HG03354 (cell line): ENCODE measurements around the gene PPIL4.

Experiments used
- ATAC-seq: cut with Tn5 transposase; IDR thresholded peaks from one replicate; pipeline ENCODE4 v1.9.1; 2021; ENCODE audit warnings: mild to moderate bottlenecking; ENCODE audit not compliant: unreplicated experiment, poor library complexity, severe bottlenecking

The PPIL4 gene

DNA sequence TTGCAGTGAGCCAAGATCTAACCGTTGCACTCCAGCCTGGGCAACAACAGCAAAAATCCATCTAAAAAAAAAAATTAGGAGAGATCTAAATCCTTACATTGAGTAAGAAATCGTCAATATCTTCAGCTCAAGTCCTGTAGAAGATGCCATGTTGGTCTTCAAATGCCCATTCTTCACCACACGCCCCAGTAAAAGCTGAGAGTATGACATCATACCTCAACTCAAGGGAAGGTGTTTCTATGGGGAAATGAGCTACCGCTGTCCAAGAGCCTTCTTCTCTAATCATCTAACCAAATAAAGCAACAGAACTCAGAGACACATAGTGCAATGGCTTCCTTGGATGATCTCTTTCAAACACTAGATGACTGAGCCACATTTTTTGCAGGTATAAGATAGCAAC, 58.5 kb downstream of the PPIL4 start:
- no peak for ATAC-seq

DNA sequence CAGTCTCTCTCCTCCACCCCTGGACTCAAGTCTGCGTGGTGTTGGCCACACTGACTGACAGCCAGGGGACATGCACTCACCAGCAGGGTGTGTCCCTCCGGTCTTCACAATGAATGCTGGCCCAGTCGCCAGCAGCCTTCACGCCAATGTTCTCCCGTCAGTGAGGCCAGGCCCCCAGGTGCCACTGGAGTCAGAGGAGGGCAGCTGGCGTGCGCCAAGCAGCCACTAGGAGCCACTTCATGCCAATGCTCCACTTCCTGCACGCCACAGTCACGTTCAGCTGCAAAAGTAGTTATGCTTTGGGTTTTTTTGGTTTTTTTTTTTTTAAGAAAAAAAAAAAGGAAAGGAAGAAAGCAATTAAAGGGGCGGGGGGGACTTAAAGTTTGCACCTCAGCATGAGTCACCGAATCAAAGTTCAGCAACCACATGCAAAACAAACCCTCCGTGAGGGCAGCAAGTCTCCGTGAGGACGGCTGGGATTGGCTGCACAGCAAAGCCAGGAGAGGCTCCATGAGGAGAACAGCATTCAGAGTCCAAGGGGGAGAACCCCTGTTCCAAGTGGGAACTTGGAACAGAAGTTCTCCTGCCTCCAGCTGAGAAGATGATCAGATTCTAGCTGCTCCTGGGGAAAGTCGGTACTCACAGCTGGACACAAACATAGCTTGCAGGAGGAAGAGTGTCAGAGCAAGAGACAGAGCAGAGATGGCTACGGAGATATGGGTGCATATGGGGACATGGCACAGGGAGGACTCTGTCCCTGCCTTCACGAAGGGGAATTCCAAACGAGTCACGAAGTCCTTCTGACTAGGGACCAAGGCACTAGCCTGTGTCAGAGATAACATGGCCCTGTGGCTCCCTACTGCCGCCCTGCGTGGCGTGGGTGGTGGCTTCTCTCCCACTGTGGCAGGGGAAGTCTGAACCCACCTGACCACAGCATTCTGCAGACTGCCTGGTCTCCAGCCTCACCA, 60.8 kb downstream of the PPIL4 start, which contains the start of gene ZC3H12D:
TSS of gene ZC3H12D (minus strand) at position 282 of the 968 bp plus-strand sequence. CDS start 10,471 bp downstream, outside the sequence.
- peak; percentile 60 for ATAC-seq

DNA sequence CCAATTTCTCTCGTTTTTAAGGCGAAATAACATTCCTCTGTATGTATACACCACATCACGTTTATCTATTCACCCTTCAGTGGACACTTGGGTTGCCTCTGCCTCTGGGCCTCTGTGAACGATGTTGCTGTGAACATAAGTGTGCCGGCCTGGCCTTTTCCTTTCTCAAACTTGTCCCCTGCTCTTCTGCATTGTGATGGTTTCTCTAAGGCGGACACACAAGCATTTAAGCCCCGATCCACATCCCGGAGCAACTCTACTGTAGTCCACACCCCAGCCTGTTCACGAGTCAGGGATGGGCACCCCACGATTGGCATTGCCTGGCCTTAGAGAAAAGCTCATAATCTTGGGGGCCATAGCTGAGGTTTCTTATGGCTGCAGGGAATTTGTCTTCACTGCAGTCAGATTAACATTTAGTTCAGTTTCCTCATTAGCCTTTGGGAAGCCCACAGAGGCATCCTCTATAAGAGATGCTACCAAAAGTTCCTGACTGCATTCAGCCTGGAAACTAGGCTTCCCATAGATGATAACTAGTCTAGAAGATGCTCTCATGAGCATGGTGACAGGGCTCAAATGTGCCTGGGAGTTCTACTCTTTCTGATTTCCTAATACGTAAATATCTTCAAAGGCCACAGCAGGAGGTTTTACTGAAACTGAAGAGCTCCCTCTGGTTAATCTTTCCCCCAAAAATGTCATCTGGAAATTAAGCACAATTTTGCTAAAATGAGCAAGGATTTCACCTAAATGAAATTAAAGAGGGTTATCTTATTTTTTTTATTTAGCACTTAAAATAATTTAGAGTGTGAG, 61.8 kb downstream of the PPIL4 start:
- no peak for ATAC-seq

DNA sequence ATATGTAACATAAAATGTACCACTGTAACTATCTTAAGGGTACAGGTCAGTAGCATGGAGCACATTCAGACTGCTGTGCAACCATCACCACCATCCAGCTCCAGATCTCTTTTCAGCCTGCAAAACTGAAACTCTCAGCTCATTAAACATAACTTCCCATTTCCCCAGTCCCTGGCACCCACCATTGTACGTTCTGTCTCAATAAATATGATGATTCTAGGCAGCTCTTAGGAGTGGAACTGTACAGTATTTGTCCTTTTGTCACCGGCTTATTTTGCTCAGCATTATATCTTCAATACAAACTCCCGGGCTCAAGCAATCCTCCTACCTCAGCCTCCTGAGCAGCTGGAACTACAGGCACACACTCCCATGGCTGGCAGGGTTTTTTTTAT, 62.5 kb downstream of the PPIL4 start:
- no peak for ATAC-seq

DNA sequence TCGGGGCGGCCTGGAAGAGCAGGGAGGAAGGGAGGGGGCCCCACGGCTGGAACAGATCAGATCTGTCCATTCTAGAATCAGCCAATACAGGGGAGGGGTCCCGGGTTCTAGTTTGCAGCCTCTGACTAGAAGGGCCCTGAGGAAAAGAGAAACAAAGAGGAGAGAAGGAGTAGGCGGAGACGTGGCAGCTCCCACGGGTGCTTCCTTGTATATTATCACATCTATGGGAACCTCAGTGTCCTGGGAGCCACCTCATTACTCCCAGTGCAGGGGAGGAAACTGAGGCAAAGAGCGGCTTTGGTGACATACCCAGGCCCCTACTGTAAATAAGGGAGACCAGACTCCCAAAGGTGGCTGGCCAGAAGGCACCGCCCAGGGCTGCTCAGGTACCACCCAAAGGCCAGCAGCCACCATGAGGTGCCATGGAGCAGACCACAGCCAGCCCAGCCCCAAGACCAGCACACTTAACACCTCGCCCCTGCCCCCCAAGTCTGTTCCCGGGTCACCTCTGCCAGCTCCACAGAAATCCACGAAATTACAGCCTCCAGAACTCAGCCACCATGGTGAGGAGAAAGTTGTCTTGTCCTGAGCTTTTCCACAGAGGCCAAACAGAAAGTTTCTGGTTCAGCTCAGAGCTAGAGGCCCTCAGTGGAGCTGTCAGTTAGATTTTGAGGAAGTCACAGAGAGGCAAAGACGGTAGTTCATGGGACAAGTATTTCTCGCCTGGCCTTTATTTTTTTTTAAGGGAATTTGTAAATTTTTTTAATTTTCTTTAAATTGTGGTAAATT, 63.1 kb downstream of the PPIL4 start:
- ATAC-seq: no peak

DNA sequence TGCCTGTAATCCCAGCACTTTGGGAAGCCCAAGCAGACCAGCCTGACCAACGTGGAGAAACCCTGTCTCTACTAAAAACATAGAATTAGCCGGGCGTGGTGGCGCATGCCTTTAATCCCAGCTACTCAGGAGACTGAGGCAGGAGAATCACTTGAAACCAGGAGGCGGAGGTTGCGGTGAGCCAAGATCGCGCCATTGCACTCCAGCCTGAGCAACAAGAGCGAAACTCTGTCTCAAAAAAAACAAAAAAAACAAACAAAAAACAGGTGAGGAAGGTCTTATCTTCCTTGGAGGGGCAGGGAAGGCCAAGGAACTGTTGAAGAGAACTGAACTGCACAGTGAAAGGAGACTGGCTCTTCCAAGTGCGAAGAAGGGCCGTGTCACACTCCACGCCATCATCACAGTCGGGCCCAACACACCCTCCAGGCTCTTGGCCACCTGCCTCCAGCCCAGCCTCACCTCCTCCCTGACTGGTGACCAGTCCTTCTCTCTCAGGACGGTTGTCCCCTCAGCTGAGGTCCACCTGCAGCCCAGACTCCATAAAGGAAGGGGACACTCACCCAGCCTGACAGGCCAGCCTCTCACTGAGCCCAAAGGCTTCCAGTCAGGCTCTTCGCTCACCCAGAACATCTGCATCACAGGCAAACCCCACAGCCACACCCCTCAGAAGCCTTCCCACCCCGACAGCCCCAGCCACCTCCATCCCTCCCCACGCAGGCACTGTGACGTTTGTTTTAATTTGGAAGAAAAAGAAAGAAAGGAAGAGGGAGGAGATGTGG, 65.2 kb downstream of the PPIL4 start:
- no peak for ATAC-seq

DNA sequence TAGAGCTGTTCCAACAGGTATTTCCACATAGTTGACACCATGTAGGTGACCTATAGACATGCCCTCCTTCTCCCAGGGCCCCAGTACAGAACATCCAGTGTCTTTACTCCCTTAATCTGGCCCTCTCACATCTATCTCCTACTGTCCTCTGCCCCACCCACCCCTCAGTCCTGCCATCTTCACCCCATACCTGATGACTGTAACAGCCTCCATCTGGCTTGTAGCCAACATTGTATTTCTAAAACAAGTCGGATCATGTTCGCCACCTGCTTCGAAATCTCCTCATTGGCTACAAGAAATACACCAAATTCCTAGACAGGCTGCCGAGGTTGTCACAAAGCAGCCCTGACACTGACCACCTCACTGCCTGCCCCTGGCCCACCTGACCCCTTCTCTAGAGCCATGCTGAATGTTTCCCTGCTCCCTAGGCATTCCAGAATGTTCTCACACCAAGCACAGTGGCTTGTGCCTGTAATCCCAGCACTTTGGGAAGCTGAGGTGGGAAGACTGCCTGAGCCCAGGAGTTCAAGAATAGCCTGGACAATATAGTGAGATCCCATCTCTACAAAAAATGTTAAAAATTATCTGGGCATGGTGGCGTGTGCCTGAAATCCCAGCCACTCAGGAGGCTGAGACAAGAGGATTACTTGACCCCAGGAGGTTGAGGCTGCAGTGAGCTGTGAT, 67.1 kb downstream of the PPIL4 start:
- ATAC-seq: no peak

DNA sequence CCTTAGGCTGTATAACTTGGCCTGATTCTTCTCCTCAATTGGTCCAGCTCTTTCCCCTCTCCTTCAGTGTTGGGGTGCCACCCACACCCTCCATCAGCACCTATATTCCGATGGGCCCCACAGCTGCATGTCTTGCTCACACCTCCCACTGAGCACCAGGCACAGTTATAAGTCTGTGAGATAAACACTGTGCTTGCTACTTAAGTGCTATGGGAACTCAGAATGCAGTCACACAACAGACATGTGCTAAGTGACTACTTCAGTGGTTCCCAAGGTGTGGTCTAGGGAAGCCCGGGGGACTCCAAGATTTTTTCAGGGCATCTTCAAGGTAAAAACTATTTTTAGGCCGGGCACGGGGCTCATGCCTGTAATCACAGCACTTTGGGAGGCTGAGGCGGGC, 68.3 kb downstream of the PPIL4 start:
- no peak for ATAC-seq

DNA sequence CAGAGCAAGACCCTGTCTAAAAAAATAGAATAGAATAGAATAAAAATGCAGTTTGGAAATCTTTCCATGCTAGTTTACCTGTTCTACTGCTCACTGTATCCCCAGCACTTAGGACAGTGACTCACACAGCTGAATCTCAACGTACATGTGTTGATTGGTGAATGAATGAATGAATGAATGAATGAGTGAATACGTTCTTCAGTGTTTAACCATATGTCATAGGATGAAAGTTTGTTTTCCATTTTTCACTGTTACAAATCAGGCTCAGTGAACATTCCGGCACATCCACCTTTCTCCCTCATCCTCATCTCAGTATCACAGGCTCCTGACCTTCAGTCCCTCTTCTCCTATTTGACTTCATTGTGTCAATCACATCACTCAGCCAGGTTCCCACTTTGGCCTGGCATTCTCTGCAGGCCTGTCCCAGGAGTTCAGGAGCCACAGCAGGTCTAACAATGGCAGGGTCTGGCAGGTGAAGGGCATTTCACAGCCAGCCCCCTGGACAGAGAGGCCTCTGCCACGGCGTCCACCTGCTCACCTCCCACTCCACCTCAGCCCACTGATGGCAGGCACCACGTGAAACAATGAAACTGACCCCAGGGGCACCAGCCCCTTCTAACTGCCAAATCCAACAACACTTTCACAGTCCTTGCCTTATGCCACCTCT, 68.9 kb downstream of the PPIL4 start:
- ATAC-seq: no peak

DNA sequence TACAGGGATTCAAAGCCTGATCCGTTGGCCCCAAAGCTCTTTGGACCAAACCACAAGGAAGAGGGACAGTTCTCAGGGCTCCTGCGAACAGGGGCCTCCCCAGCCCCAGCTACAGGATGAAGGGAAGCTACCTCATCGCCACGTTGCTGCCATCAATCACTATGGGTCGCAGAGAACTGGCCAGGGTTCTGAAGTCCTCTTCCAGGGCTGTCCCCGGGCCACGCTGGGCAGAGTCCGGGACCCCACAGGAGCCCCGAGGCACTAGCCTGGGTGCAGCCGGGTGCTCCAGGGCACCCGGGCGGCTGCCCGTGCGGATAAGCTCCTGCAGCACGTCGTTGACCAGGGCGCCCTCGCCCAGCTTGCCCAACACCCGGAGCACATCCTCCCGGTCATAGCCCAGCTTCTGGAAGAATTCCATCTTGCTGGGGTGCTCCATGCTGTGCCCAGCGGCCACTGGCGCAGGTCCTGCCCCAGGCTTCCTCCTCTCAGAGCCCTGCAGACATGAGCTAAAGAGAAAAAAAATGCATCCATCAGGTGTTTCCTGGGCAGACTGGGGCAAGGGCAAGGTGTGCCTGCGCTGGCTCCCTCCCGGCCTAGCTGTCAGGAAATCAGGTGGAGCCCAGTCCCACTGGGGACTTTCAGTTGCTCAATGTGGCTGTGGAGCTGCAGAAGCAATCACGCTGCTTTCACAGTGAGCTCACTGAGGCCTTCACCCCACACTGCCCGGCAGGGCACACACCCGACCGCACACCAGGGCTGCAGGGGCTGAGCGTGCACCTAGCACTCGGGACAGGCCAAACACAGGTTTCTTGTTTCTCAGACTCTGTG, 71.5 kb downstream of the PPIL4 start:
- peak; percentile 40 for ATAC-seq

DNA sequence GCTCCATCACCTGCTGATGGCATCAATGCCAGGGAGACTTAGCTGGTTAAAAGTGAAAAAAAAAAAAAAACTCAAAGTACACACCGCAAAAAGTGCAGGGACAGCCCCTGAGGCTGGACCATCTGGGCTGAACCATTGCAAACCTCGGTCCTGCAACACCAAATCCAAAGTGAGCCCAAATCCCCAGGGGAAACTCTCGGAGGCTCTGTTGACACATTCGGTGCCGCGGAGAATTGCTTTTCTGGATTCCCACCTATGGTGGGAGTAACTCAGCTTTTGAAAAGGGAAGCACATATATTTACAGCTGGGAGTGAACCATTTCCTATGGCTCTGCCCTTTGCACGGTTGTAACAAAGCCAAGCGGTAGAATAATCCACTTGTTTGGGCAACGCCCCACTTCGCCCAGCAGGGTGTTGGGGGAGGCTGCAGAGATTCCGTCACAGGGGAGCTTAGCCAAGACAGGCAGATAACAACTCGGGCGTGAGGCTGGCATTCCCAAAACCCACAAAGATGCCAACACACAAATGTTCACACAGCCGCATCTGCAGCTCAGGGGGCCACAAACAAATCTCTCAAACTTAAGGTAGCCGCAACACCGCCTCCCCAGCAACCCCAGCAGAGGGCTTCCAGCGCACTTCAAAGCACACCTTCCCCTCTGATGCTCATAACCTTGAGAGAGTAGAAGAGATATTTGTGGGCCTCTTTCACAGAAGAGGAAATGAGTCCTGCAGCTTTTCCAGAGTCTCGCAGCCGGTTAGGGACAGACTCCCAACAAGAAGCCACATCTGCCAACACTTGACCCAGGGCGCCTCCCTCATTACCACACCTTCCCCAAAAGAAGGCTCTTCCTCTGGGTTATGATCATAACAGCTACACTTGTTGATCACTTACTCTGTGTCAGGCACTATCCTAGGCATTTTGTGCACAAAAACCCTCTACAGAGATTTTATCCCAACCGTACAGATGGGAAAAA, 72.5 kb downstream of the PPIL4 start:
- ATAC-seq: no peak

DNA sequence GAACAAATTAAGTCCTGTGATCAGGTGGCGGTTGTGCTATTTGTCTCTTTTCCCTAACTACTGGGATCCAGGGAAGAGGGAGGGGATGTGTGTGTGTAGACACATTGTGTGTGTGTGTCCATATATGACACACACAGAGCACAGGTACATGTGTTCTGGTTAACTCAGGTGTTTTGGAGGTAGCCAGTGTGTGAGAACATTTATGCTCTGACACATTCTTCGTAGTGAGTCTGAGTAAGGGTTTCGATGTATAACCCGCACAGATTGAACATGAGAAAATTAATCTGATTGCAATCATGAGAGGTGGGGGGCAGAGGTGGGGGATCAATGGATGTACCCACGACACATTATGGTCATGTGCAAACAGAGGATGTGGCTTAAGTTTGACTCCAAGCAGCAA, 73.6 kb downstream of the PPIL4 start:
- ATAC-seq: no peak

DNA sequence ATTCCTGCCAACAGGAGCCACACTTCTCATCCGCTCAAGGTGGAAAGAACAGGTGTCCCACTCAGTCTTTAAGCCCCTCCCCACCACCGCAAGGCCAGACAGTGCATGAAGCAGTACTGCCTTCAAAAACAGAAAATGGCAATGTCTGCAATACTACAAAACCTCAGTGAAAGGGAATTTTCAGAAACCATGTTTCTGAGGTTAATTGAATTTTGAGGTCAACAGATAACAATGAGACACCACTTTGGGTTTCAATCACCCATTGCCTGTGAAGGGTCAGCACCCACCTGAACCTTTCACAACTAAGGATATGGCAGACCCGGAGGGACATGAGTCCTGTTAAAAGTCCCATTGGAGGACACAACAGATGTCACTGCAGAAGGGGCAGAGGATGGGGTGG, 74.0 kb downstream of the PPIL4 start:
- ATAC-seq: peak; percentile 23

DNA sequence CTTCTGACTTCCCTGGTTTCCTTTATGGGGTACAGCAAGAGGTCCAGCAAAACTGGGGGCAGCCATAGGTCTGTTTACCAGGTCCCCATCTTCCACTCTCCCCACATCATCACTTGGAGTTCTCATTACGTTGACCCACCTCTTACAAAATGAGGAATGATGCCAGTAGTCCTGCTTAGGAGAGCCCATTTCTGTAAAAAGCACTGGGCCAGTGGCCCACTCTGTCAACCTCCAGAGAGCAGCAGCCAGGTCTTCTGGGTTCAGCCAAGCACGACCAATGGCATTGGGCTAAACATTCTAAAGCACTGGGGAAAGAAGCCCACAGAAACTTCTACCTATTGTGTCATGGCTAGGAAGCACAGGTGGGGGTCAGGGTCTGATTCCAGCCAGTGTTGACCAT, 74.9 kb downstream of the PPIL4 start:
- ATAC-seq: no peak

DNA sequence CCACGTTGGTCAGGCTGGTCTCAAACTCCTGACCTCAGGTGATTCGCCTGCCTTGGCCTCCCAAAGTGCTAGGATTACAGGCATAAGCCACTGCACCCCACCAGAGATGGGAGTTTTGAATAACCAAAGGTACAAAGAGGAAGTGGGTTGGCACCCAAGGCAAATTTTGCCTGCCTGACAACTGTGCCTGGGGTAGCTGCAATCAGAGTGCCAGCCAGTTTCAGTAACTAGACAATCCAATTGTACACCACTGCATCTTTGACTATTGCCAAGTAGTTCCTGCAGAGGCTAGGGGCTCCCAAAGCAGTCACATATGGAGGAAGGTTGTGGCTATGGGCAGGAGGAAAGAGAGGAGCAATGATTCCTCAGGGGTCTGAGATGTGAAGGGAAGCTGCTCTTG, 77.7 kb downstream of the PPIL4 start:
- peak; percentile 38 for ATAC-seq

DNA sequence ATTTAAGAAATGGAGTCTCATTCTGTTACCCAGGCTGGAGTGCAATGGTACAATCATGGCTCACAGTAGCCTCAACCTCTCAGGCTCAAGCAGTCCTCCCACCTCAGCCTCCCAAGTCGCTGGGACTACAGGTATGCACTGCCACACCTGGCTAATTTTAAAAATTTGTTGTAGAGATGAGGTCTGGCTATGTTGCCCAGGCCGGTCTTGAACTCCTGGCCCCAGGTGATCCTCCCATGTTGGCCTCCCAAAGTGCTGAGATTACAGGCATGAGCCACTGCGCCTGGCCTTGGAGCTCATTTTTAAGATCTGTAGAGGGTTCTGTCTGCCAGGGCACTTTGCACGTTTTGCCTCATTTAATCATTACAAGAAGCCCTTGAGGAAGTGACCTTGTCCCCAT, 78.6 kb downstream of the PPIL4 start:
- no peak for ATAC-seq
